Lung (tissue), 12 donors: ENCODE data around the gene SOX10. TPM values are rescaled to one million over a fixed set of nuclear protein-coding genes. Genes with fewer than 3 reads are reported as not detected.

Experiments
- ATAC-seq: fragments of 200-7000 bp; cut with Tn5 transposase; one replicate; pipeline ENCODE4 v1.9.1; 2020; ENCODE audit warnings: moderate number of reproducible peaks; ENCODE audit not compliant: insufficient read depth, low FRiP score
- DNase-seq, 3 donors: peaks; one replicate each; pipeline ENCODE4 v3.0.0-alpha.2; 2013 to 2017
- H3K27ac ChIP-seq, 2 donors: one replicate each; pipeline ENCODE4 v1.5.1; 2013; ENCODE audit warnings: mild to moderate bottlenecking in 2 of 2, moderate library complexity in 2 of 2, control low read depth in 1 of 2, inconsistent platforms in 1 of 2, low read depth in 1 of 2, low read length in 1 of 2
- H3K27me3 ChIP-seq, 3 donors: one replicate each; pipeline ENCODE4 v1.5.1; 2013; ENCODE audit warnings: low read length in 2 of 3; ENCODE audit not compliant: control insufficient read depth in 3 of 3, insufficient read depth in 3 of 3
- H3K36me3 ChIP-seq, 4 donors: one replicate each; pipeline ENCODE4 v1.5.1; 2013; ENCODE audit warnings: low read length in 4 of 4, mild to moderate bottlenecking in 1 of 4, moderate library complexity in 1 of 4; ENCODE audit not compliant: control insufficient read depth in 4 of 4, insufficient read depth in 4 of 4
- H3K4me1 ChIP-seq, 5 donors: one replicate each; pipeline ENCODE4 v1.5.1; 2013; ENCODE audit warnings: low read length in 5 of 5, mild to moderate bottlenecking in 2 of 5, moderate library complexity in 1 of 5; ENCODE audit not compliant: control insufficient read depth in 5 of 5, insufficient read depth in 5 of 5
- H3K4me3 ChIP-seq: one replicate; pipeline ENCODE4 v1.5.1; 2013; ENCODE audit warnings: mild to moderate bottlenecking, control low read depth, moderate library complexity
- H3K9ac ChIP-seq, 2 donors: one replicate each; pipeline ENCODE4 v1.5.1; 2013; ENCODE audit warnings: low read length in 2 of 2, control low read depth in 1 of 2; ENCODE audit not compliant: insufficient read depth in 1 of 2
- H3K9me3 ChIP-seq, 4 donors: one replicate each; pipeline ENCODE4 v1.5.1; 2013; ENCODE audit warnings: low read length in 3 of 4, mild to moderate bottlenecking in 1 of 4, moderate library complexity in 1 of 4; ENCODE audit not compliant: control insufficient read depth in 4 of 4, insufficient read depth in 3 of 4
- CTCF ChIP-seq: IDR thresholded peaks from 2 replicates; pipeline ENCODE4 v1.5.1; 2012; ENCODE audit warnings: mild to moderate bottlenecking; ENCODE audit errors: control extremely low read depth, extremely low read depth
- WGBS, 2 donors: extraction: QIAGEN DNeasy Blood & Tissue Kit; methylation state at CpG; one replicate each; pipeline ENCODE4 v1.1.7; 2013; 5-methylcytosine and 5-hydroxymethylcytosine counted together
- polyA plus RNA-seq, 2 donors: library from polyadenylated mRNA; stranded (reverse); fragments of 200-250 nt; gene quantifications; one replicate each; pipeline ENCODE4 v1.2.1, GENCODE V29; 2013
- total RNA-seq, 2 donors: library from RNA; depleted of rRNA in 1 of 2; stranded (reverse); fragments of >200 nt in 1 of 2; gene quantifications; one replicate each; pipeline ENCODE4 v1.2.1, GENCODE V29; 2014 to 2021
- donor health status: control.
- donor health status: control.
- donor health status: Bipolar disorder and iron deficiency.
- donor health status: healthy.
- donor health status: DM: yes; HTN: yes; CAD: no.

Gene SOX10
- total and polyA plus RNA-seq, 4 donors: 0.10 to 0.54 TPM; not detected in 2

GRCh38 chr22:38006906-38007305 is 22.6 kb upstream of the SOX10 start:
- no peak for ATAC-seq

GRCh38 chr22:38005943-38006342 is 21.6 kb upstream of the SOX10 start:
- Histone ChIP-seq H3K27me3 (no peaks in the 10 kb centered on the region), H3K9ac (no peak overlapping the region), H3K4me1 (no peaks in the 10 kb centered on the region), H3K9me3 (no peaks in the 10 kb centered on the region), H3K4me3 (no peak overlapping the region), H3K36me3 (no peaks in the 10 kb centered on the region), H3K27ac (no peak overlapping the region)
- TF ChIP-seq CTCF: no peak
- DNase-seq: no peak
- WGBS, 2 donors: 91 to 93% methylated on average over 6 of the region's 6 CpGs
- no peak for ATAC-seq

More at GRCh38 chr22:38006906-38007305, 22.6 kb upstream of the SOX10 start:
- no peak overlapping the region for H3K4me3 ChIP-seq
- peak in 1 of 3 donors; percentile 7 for DNase-seq
- WGBS, 2 donors: 93 to 95% methylated on average over 3 of the region's 3 CpGs
- H3K9ac ChIP-seq: no peak overlapping the region
- no peaks in the 10 kb centered on the region for H3K27me3 ChIP-seq
- H3K27ac ChIP-seq: no peak overlapping the region
- TF ChIP-seq CTCF: no peak
- no peaks in the 10 kb centered on the region for H3K36me3 ChIP-seq
- no peaks in the 10 kb centered on the region for H3K9me3 ChIP-seq
- H3K4me1 ChIP-seq: no peaks in the 10 kb centered on the region

- Histone ChIP-seq H3K27ac (no peak overlapping the region), H3K36me3 (no peaks in the 10 kb centered on the region), H3K27me3 (no peaks in the 10 kb centered on the region), H3K9me3 (no peaks in the 10 kb centered on the region), H3K9ac (no peak overlapping the region), H3K4me3 (no peak overlapping the region), H3K4me1 (peaks cover 0 to 2% (median 0%) of the 10 kb centered on the region in 5 donors)
- WGBS, 2 donors: 73 to 76% methylated on average over 16 of the region's 16 CpGs
- ATAC-seq (no peak), DNase-seq (no peak)
- TF ChIP-seq CTCF: no peak
Measured at GRCh38 chr22:37999640-38000272, 15.4 kb upstream of the SOX10 start.

DNA sequence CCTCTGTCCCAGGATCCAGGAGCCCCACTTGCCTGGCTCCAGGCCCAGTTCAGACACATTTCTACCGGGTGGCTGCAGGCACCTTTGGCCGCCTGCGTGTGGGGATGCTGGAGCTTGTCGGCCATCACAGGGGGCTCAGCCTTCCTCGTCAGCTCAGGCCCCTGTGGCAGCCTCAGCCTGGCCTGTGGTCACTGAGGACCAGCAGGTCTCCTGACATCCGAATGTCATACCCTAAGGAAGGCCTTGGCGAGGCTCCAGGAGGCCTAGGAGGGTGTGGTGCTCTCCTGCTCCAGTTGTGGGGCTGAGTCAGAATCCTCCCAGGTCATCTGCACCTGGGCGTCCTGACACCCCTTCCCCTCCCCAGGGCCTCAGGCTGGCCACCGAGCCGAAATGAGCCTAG is 14.9 kb upstream of the SOX10 start:
- ATAC-seq (no peak), DNase-seq (no peak)
- H3K27ac ChIP-seq: no peak overlapping the region
- no peaks in the 10 kb centered on the region for H3K9me3 ChIP-seq
- no peak for TF ChIP-seq CTCF
- peaks cover 0 to 2% (median 0%) of the 10 kb centered on the region in 5 donors for H3K4me1 ChIP-seq
- WGBS, 2 donors: 85 to 92% methylated on average over 10 of the region's 10 CpGs
- no peak overlapping the region for H3K9ac ChIP-seq
- no peak overlapping the region for H3K4me3 ChIP-seq
- H3K27me3 ChIP-seq: no peaks in the 10 kb centered on the region
- no peaks in the 10 kb centered on the region for H3K36me3 ChIP-seq
